GM19372 (cell line): ENCODE results near the gene PGA3.
"Not testable (repeated sequence)": the region's sequence is repeated elsewhere in the genome, so short reads cannot be mapped to it uniquely, and the experiment has no call there.

ENCODE experiments used
- ATAC-seq: cut with Tn5 transposase; IDR thresholded peaks from one replicate; pipeline ENCODE4 v1.9.1; 2021; ENCODE audit warnings: mild to moderate bottlenecking, low read depth, moderate library complexity; ENCODE audit not compliant: unreplicated experiment

PGA3 gene

GRCh38 chr11:61170566-61170965 lies 32.7 kb upstream of the PGA3 start:
- no peak for ATAC-seq

GRCh38 chr11:61171907-61172306 lies 31.4 kb upstream of the PGA3 start:
- no peak for ATAC-seq

GRCh38 chr11:61172356-61172755 lies 31.0 kb upstream of the PGA3 start:
- ATAC-seq = no peak

GRCh38 chr11:61172888-61173287 lies 30.4 kb upstream of the PGA3 start:
- ATAC-seq = no peak

- ATAC-seq = no peak
Measured at GRCh38 chr11:61173456-61173855, 29.9 kb upstream of the PGA3 start.

- ATAC-seq = no peak
Measured at GRCh38 chr11:61174273-61174672, 29.0 kb upstream of the PGA3 start.

GRCh38 chr11:61174949-61175348 lies 28.4 kb upstream of the PGA3 start:
- no peak for ATAC-seq

GRCh38 chr11:61176446-61176845 lies 26.9 kb upstream of the PGA3 start:
- no peak for ATAC-seq

GRCh38 chr11:61180205-61180604 lies 23.1 kb upstream of the PGA3 start:
- ATAC-seq = not testable (repeated sequence)

- no peak for ATAC-seq
Measured at GRCh38 chr11:61181489-61181888, 21.8 kb upstream of the PGA3 start.

- no peak for ATAC-seq
Measured at GRCh38 chr11:61183645-61184044, 19.7 kb upstream of the PGA3 start.

- no peak for ATAC-seq
Measured at GRCh38 chr11:61186504-61186903, 16.8 kb upstream of the PGA3 start.

GRCh38 chr11:61187505-61188130 lies 15.7 kb upstream of the PGA3 start:
- no peak for ATAC-seq

GRCh38 chr11:61189933-61190332 lies 13.4 kb upstream of the PGA3 start:
- ATAC-seq = no peak

- no peak for ATAC-seq
Measured at GRCh38 chr11:61193596-61193995, 9.7 kb upstream of the PGA3 start.

- no peak for ATAC-seq
Measured at GRCh38 chr11:61194169-61194671, 9.1 kb upstream of the PGA3 start.

- ATAC-seq = no peak
Measured at GRCh38 chr11:61194981-61195695, 8.2 kb upstream of the PGA3 start.

GRCh38 chr11:61195719-61196118 lies 7.6 kb upstream of the PGA3 start:
- ATAC-seq = no peak

- no peak for ATAC-seq
Measured at GRCh38 chr11:61198361-61198760, 5.0 kb upstream of the PGA3 start.

- ATAC-seq = no peak
Measured at GRCh38 chr11:61198948-61199523, 4.3 kb upstream of the PGA3 start.

- no peak for ATAC-seq
Measured at GRCh38 chr11:61201476-61201875, 1.8 kb upstream of the PGA3 start.

- not testable (repeated sequence) for ATAC-seq
Measured at GRCh38 chr11:61203873-61204272, 558 bp downstream of the PGA3 start.
